Activated CD8-positive, alpha-beta memory T cell treated with anti-CD3 and anti-CD28 coated beads for 1 hour (primary cell): Measurements from ENCODE around the gene MAGI2.

Experiments
- DNase-seq, 2 donors: peaks; one replicate each; pipeline ENCODE4 v3.0.0-alpha.2; 2020; ENCODE audit warnings: low read depth in 1 of 2; ENCODE audit errors: extremely low read depth in 1 of 2

MAGI2 gene

GRCh38 chr7:78448911-78449310 is 1004.6 kb downstream of the MAGI2 start:
- no peak for DNase-seq

DNA sequence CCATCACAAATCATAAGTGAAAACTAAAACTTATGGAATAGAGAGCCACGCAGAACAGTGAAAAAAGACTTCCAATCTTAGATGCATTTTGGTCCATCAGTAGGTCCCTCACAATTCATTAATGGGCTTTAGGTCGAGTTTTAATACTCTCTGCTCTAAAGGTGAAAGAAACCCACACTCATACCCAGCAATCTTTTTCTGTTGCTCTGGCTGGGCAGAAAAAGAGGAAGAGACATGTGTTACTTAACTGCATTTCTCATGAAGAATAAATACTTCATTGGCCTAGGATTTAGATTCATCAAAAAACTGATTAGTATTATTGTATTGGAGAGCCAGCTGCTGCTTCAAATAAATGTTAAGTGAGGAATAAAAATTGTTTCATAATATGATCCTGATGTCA is 1009.2 kb downstream of the MAGI2 start:
- DNase-seq: no peak

DNA sequence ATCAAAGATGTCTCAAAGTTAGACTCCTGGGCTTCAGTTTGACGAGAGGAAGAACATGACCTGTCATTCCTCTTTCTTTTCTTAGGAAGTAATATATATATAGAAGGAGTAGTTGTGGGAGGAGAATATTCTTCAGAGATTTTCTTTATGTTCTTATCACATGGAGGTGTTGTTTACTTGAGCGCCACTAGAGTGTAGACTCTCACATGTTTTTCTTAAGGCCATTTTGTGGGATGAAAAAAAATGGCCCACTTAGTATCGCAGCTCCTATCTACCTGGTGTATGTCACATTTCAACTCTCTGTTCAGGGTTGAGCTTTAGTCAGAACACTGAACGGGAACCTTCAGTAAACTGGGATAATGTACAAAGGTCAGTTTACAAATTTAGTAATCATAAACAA is 1009.7 kb downstream of the MAGI2 start:
- DNase-seq: no peak

- DNase-seq: no peak
These were observed 1011.7 kb downstream of the MAGI2 start for GRCh38 chr7:78441737-78442136.

GRCh38 chr7:78438433-78438832 is 1015.0 kb downstream of the MAGI2 start:
- DNase-seq: no peak

DNA sequence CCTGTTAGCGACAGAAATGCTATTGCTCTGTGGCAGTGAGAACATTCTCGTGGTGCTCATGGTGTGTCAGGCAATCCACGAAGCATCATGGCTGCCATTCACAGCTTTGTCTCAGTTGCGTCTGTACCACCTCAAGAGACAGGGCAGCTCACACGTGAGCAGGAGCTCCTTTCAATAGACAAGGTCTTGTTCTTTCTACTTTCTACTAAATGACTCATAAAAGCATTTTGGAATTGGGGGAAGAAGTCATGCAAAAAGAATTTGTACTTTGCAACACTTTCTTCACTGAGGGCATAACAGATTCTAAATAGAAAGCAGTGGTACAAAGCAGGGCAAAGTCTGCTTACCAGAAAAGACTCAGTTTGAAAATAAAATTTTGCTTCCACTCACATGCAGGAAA is 1016.3 kb downstream of the MAGI2 start:
- no peak for DNase-seq

GRCh38 chr7:78435355-78435754 is 1018.1 kb downstream of the MAGI2 start:
- DNase-seq: no peak

DNA sequence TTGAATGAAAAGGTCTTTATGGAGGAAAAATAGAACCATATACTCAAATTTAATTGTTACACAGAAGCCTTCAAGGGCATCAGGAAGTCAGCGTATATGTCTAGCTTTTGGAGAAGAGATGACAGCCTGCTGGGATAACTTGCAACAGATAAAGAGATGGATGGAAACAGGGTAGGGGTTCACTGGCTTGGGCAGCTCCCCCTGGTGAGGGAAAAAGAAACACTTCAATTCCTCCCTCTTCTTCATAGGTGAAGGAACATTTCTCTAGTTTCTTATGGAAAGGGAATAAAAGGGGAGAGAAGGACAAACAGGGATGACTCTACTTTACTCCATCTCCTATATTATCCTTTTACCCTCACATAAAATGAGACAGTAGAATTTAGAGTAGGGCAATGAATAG is 1019.2 kb downstream of the MAGI2 start:
- DNase-seq: no peak

DNA sequence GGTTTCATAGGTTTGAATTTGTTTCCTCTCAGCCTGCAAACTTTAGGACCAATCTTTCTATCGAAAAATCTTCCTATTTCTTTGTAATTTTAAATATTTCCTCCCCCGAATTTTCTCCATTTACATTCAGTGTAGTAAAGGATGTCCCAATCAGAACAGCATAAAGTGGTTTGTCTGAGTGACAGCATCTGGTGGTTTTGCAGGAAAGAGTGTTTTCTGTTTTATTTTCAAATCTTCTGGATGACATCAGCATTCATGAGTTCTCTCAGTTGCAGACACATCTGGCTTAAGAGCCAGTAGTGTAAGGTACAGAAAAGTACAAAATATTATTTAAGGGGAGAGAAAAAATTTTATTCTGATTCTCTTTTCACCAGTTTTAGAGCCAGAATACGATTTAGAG is 1020.0 kb downstream of the MAGI2 start:
- DNase-seq: no peak

DNA sequence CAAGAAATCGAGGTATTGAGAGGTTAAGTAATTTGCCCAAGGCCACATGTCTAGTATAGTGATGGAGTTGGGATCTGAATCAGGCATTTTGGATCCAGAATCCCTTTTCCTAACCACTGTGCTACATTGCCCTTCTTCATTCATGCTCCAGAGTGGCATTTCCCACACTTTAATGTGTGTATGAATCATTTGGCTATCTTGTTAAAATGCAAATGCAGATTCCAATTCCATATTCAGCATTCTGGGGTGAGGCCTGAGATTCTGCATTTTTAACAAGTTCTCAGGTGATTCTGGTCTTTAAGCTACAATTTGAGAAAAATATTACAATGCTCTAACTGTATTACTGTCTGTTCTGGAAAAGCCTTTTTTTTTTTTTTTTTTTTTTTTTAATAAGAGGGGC is 1023.6 kb downstream of the MAGI2 start:
- DNase-seq: no peak

DNA sequence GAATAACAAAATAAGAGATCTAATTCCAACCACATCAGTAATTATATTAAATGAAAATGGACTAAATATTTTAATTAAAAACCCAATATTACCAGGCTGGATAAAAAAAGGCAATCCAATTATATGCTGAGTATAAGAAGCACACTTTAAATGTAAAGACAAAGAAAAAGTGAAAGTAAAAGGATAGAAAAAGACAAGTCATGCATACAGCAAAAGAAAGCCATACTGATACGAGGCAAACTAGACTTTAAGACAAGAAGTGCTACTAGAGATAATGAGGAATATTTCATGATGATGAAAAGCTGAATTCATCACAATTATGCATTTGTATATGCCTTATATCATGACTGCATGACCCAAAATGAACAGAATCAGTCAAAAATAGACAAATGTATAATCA is 1026.3 kb downstream of the MAGI2 start:
- DNase-seq: no peak

DNA sequence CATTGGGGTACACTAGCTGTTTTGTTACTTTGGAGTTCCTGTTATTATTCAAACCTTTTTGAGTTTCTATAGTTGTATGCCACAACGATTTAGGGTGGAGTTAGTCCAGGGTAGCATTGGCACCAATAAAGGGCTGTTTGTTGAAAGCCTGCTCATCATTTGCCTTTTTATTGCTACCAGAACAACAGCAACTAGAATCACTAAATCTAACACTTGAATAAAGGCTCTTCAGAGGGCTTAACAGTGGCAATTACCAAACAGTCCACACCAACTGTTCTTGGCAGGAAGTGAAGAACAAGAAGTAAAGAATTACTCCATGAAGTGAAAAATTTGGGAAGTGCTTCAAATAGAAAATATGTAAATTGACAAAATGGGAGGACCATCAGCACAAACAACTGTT is 1033.5 kb downstream of the MAGI2 start:
- no peak for DNase-seq

GRCh38 chr7:78417180-78417853 is 1036.2 kb downstream of the MAGI2 start:
- DNase-seq: no peak

GRCh38 chr7:78413568-78413967 is 1039.9 kb downstream of the MAGI2 start:
- no peak for DNase-seq

GRCh38 chr7:78412216-78412858 is 1041.1 kb downstream of the MAGI2 start:
- no peak for DNase-seq

- no peak for DNase-seq
These were observed 1046.4 kb downstream of the MAGI2 start for GRCh38 chr7:78407031-78407430.

DNA sequence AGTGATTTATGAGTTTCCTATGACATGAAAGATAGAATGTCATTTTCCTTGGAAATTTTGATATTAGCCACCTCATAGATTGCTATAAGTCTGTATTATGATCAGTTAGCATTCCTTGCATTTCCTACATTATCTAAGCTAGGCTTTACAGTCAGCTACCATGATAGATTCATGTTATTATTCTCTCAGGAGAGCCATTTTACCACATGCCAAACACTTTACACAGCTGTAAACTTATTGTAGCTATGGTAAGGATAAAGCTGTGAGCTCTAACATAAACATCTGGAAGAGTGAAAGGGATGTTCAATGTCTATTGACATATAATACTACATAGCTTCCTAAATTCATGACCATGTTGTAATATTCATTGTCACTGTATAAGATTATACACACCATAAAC is 1046.9 kb downstream of the MAGI2 start:
- DNase-seq: no peak

DNA sequence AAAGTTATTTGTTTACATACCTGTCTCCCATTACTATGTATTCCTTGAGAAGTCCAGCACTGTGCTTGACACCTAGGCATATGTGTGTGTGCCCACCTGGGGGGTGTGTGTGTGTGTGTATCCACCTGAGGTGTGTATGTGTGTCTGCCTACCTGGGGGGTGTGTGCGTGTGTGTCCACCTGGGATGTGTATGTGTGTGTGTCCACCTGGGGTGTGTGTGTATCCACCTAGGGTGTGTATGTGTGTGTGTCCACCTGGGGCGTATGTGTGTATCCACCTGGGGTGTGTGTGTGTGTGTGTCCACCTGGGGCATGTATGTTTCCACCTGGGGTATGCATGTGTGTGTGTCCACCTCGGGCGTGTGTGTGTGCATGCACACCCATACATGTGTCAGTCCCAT is 1051.4 kb downstream of the MAGI2 start:
- DNase-seq: no peak

GRCh38 chr7:78400038-78400437 is 1053.4 kb downstream of the MAGI2 start:
- no peak for DNase-seq

GRCh38 chr7:78399033-78399769 is 1054.3 kb downstream of the MAGI2 start:
- no peak for DNase-seq

DNA sequence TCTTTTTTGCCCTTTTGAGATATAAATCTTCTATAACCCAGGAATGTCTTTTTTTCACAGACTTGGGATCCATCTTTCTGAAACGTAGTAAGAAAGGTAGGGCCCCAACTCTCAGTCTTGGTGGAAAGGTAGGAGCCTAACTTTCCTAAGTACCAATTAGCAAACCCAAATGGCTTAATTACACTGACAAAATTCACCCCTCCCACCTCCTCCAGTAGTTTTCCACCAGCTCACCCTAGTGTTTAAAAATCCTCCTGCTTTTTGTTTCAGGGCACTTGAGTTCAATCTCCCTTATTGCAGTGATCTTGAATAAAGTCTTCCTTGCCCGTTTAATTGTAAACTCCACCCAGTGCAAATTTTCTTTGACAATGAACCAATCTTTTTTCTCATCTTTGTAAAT is 1054.9 kb downstream of the MAGI2 start:
- no peak for DNase-seq

DNA sequence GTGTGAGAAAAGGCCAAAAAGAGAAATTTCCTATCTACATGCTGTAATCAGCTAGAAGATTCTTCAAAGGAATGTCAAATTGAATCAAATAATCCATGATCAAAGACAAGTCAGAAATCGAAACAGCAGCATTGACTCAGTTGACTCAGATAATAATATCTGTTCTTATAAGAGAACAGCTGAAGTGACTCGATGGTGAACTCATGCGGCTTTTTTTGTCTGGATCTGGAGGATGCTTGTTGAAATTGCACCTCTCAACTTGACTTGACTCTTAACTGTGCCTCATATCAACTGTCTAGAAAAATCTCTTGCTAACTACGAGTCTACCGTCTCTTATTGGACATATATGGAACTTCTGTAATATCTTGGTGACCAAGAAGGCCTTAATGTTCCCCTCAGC is 1055.4 kb downstream of the MAGI2 start:
- DNase-seq: no peak
